ENCODE results near the gene MYO7B. TPM values are rescaled to one million over a fixed set of nuclear protein-coding genes. Genes with fewer than 3 reads are reported as not detected.

Gene MYO7B
- total RNA-seq, 4 donors from 2014 or later = 0.27 to 0.77 (median 0.54) TPM; not detected in 1

GRCh38 chr2:127560931-127561280, 25.4 kb downstream of the MYO7B start:
- Histone ChIP-seq H3K27ac (no peak overlapping the region), H3K27me3 (peaks cover under 1% of the 10 kb centered on the region), H3K4me3 (no peak overlapping the region), H3K36me3 (no peaks in the 10 kb centered on the region), H3K9me3 (peaks cover 0 to 14% (median 0%) of the 10 kb centered on the region in 3 donors), H3K4me1 (no peaks in the 10 kb centered on the region)
- 86 to 90% methylated on average over 5 of the region's 5 CpGs for WGBS, 2 donors (ENCODE audit: low coverage in 1 of 2)
- TF ChIP-seq EP300 (IDR thresholded peaks at IDR 0.05) (no peak), CTCF (IDR thresholded peaks at IDR 0.05) (no peak), POLR2AphosphoS5 (IDR thresholded peaks at IDR 0.05) (no peak), POLR2A (IDR thresholded peaks at IDR 0.05) (no peak)
- no peak for ATAC-seq

GRCh38 chr2:127561371-127561770, 25.9 kb downstream of the MYO7B start:
- WGBS, 2 donors (ENCODE audit: low coverage in 1 of 2) = 100% methylated on average over 3 of the region's 8 CpGs; no CpG with 5 or more reads in 1 of the 2 donors
- peaks cover 3% of the 10 kb centered on the region for H3K27me3 ChIP-seq
- H3K36me3 ChIP-seq = no peaks in the 10 kb centered on the region
- no peaks in the 10 kb centered on the region for H3K4me1 ChIP-seq
- TF ChIP-seq EP300 (IDR thresholded peaks at IDR 0.05) (no peak), POLR2A (IDR thresholded peaks at IDR 0.05) (no peak), CTCF (IDR thresholded peaks at IDR 0.05) (no peak), POLR2AphosphoS5 (IDR thresholded peaks at IDR 0.05) (no peak)
- peaks cover 0 to 10% (median 0%) of the 10 kb centered on the region in 3 donors for H3K9me3 ChIP-seq
- H3K4me3 ChIP-seq = no peak overlapping the region
- no peak for ATAC-seq
- H3K27ac ChIP-seq = no peak overlapping the region

- TF ChIP-seq POLR2AphosphoS5 (IDR thresholded peaks at IDR 0.05) (no peak), POLR2A (IDR thresholded peaks at IDR 0.05) (no peak), CTCF (IDR thresholded peaks at IDR 0.05) (no peak), EP300 (IDR thresholded peaks at IDR 0.05) (no peak)
- ATAC-seq = no peak
- peaks cover 3% of the 10 kb centered on the region for H3K27me3 ChIP-seq
- H3K9me3 ChIP-seq = no peaks in the 10 kb centered on the region
- H3K27ac ChIP-seq = no peak overlapping the region
- no peak overlapping the region for H3K4me3 ChIP-seq
- H3K4me1 ChIP-seq = no peaks in the 10 kb centered on the region
- H3K36me3 ChIP-seq = no peaks in the 10 kb centered on the region
- WGBS, 2 donors (ENCODE audit: low coverage in 1 of 2) = 88 to 92% methylated on average over 1 to 2 of the region's 2 CpGs
Observed at GRCh38 chr2:127562936-127563335, 27.5 kb downstream of the MYO7B start.

- no peak for ATAC-seq
- Histone ChIP-seq H3K9me3 (no peaks in the 10 kb centered on the region), H3K27me3 (peaks cover 3% of the 10 kb centered on the region), H3K4me1 (peaks cover 0 to 2% (median 0%) of the 10 kb centered on the region in 3 donors), H3K27ac (no peak overlapping the region), H3K36me3 (no peaks in the 10 kb centered on the region), H3K4me3 (no peak overlapping the region)
- WGBS, 2 donors (ENCODE audit: low coverage in 1 of 2) = 73 to 77% methylated on average over 5 to 11 of the region's 14 CpGs
- no peak for TF ChIP-seq CTCF (IDR thresholded peaks at IDR 0.05)
- TF ChIP-seq EP300 (IDR thresholded peaks at IDR 0.05) = no peak
- TF ChIP-seq POLR2A (IDR thresholded peaks at IDR 0.05) = no peak
- no peak for TF ChIP-seq POLR2AphosphoS5 (IDR thresholded peaks at IDR 0.05)
Observed at GRCh38 chr2:127563458-127564428, 28.3 kb downstream of the MYO7B start.

Data from gastroesophageal sphincter (tissue), 4 donors.